IMR-90 (cell line): ENCODE measurements around the gene VAV3.

ENCODE experiments used
- BHLHE40 ChIP-seq: fragments of 150-350 bp; IDR thresholded peaks from 2 replicates; pipeline ENCODE4 v1.6.1; 2016; ENCODE audit warnings: mild to moderate bottlenecking, low read depth, low read length
- CEBPB ChIP-seq: IDR thresholded peaks from 2 replicates; pipeline ENCODE4 v1.6.1; 2012; ENCODE audit warnings: low read depth, low read length, improper control_type of control experiment
- CTCF ChIP-seq: conservative IDR thresholded peaks from 2 replicates; pipeline ENCODE4 v1.5.1; 2012; ENCODE audit warnings: mild to moderate bottlenecking, low read depth, low read length, improper control_type of control experiment
- FOS ChIP-seq: fragments of 150-350 bp; IDR thresholded peaks from 2 replicates; pipeline ENCODE4 v1.6.1; 2016; ENCODE audit warnings: low read depth, low read length
- MXI1 ChIP-seq: IDR thresholded peaks from 2 replicates; pipeline ENCODE4 v1.6.1; 2012; ENCODE audit warnings: low read depth, mild to moderate bottlenecking, low read length, moderate library complexity, borderline replicate concordance
- POLR2A ChIP-seq: IDR thresholded peaks from 2 replicates; pipeline ENCODE4 v1.6.1; 2012; ENCODE audit warnings: mild to moderate bottlenecking, low read depth, low read length
- RFX5 ChIP-seq: IDR thresholded peaks from 2 replicates; pipeline ENCODE4 v1.8.0; 2012; ENCODE audit warnings: low read depth, mild to moderate bottlenecking, low read length, moderate library complexity

GRCh38 chr1:107889524-107889923, 75.5 kb downstream of the VAV3 start:
- no peak for TF ChIP-seq MXI1
- TF ChIP-seq CTCF: no peak
- no peak for TF ChIP-seq BHLHE40
- no peak for TF ChIP-seq POLR2A
- TF ChIP-seq FOS: no peak
- no peak for TF ChIP-seq RFX5
- TF ChIP-seq CEBPB: no peak
